Kidney glomerular epithelial cell (primary cell): ENCODE results near the gene CERS6.
A peak's percentile ranks its signal among the peaks of the same experiment; 100 is the strongest.
"Not testable (repeated sequence)": the region's sequence is repeated elsewhere in the genome, so short reads cannot be mapped to it uniquely, and the experiment has no call there.

Experiments used
- DNase-seq: peaks from one replicate; lab custom pipeline; 2025; lab: John Stamatoyannopoulos, UW

The CERS6 gene

DNA sequence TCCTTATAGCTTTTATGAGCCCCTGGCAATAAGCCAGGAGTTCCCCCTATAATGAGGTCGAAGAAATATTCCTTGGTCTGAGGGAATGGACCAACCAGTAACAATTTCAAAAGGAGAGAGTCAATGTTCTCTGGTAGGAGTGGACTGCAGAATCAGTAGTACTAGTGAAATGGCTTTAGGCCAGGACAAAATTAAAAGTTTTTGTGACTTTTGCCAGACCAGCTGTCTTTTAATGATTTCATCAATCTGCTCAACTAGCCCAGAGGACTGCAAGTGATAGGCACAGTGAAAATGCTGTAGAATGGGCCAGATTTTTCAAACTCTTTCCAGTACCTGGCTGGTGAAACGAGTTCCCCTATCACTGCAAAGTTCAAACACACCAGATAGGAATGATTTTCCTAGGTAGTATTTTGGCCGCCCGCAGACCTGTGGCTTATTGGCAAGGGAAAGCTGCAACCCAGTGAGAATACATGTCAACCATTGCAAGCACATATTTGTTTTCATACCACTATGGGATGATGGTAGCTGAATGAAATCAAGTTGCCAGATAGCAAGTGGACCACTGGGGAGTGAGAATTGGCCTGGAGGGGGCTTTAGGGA, 45.5 kb downstream of the CERS6 start:
- no peak for DNase-seq

DNA sequence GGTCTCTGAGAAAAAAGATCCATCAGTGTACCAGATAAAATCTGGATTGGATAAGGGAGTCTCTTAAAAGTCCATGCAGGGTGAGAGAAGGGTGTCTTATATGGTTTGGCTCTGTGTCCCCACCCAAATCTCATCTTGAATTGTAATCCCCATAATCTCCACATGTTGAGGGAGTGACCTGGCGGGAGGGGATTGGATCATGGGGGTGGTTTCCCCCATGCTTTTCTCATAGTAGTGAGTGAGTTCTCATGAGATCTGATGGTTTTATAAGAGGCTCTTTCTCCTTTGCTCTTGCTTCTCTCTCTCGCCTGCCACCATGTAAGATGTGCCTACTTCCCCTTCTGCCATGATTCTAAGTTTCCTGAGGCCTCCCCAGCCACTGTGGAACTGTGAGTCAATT, 46.8 kb downstream of the CERS6 start:
- DNase-seq: not testable (repeated sequence)

- DNase-seq: no peak
Observed at GRCh38 chr2:168503901-168504300, 47.8 kb downstream of the CERS6 start.

GRCh38 chr2:168504323-168504722, 48.3 kb downstream of the CERS6 start:
- DNase-seq: no peak

GRCh38 chr2:168510125-168510756, 54.2 kb downstream of the CERS6 start:
- no peak for DNase-seq

DNA sequence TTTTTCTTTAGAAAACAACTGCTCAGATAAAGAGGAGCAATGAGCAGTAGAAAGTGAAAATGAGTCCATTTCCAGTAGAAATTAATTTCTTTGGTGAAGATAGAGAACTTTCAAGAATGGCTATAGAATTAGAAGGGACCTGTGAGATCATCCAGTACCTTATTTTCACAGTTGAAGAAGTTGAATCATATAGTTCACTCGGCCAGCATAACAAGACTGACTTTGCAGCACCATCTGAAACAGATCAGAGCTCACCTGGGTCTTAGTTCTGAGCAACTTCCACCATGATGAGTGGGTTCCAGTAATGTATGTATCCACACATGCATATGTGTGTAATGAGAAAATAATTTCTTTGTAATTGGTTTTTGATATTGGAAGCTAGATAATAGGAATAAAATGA, 58.6 kb downstream of the CERS6 start:
- no peak for DNase-seq

GRCh38 chr2:168515502-168515901, 59.4 kb downstream of the CERS6 start:
- no peak for DNase-seq

- no peak for DNase-seq
Observed at GRCh38 chr2:168517816-168518215, 61.7 kb downstream of the CERS6 start.

GRCh38 chr2:168518555-168519066, 62.5 kb downstream of the CERS6 start:
- peak; percentile 41 for DNase-seq

DNA sequence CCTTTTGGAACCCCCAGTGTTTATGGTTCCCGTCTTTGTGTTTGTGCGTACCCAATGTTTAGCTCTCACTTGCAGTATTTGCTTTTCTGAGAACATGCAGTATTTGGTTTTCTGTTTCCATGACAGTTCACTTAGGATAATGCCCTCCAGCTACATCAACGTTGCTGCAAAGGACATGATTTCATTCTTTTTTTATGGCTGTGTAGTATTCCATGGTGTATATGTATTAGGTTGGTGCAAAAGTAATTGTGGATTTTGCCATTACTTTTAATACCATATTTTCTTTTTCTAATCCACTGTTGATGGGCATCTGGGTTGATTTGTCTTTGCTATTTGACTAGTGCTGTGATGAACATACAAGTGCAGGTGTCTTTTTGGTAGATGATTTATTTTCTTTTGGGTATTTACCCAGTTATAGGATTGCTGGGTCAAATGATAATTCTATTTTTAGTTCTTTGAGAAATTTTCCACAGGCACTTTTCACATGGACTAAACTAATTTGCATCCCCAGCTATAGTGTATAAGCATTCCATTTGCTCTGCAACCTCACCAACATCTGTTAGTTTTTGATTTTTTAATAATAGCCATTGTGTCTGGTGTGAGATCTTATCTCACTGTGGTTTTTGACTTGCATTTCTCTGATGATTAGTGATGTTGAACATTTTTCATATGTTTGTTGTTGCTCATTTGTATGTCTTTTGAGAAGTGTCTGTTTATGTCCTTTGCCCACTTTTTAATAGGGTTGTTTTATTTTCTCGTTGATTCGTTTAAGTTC, 63.6 kb downstream of the CERS6 start:
- no peak for DNase-seq

- no peak for DNase-seq
Observed at GRCh38 chr2:168521053-168521741, 65.1 kb downstream of the CERS6 start.

- no peak for DNase-seq
Observed at GRCh38 chr2:168522446-168522845, 66.4 kb downstream of the CERS6 start.

DNA sequence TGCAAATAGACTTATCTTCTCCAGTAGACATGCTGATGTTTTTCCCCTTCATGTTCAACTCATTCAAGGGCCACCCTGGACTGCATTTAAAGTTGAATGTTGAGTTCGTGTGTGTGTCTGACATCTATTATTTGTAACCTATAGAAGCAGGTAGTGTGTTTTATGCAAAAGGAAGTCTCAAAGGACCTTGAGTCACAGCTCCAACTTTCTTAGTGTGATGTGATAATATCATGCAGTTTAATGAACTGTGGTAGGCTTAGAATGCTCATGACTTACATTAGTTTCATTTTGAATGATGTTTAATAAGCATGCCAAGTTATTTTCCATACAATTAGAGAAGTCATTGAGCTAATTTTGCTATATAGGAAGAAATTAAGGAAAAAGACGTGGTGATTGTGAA, 67.9 kb downstream of the CERS6 start:
- no peak for DNase-seq

DNA sequence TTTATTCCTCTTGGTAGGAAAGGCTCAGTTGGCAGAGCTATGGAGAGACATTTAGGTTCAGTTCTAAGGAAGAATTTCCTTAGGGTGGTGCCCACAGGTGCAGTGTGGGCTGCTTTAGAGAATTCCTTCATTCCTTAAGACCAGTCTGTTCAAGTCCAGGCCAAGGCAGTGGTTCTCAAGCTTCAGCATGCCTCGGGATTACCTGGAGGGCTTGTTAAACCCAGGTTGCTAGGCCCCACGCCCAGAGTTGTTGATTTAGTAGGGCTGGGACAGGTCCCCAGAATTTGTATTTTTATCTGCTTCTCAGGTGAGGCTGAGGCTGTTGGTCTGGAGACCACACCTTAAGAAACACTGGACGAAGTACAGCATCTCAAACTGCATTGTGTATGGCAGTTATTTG, 68.9 kb downstream of the CERS6 start:
- DNase-seq: no peak

- no peak for DNase-seq
Observed at GRCh38 chr2:168525716-168526446, 69.8 kb downstream of the CERS6 start.

GRCh38 chr2:168526641-168527040, 70.6 kb downstream of the CERS6 start:
- no peak for DNase-seq

DNA sequence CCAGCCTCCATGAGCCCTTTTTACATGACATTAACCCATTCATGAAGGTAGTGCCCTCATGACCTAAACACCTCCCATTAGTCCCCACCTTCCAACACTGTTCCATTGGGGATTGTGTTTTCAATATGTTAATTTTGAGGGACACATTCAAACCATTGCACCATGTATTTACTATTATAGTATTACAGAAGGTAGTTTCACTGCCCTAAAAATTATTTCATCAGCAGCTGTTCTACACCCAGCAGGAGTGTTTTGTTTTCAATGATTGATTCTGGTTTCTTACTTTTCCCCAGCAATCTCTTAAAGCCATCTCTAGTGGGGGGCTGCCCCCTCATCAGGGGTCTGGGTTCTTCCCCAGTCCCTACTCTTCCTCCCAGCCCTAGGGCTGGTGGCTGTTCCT, 71.9 kb downstream of the CERS6 start:
- DNase-seq: no peak

- no peak for DNase-seq
Observed at GRCh38 chr2:168528469-168528868, 72.4 kb downstream of the CERS6 start.

GRCh38 chr2:168529054-168529833, 73.2 kb downstream of the CERS6 start:
- no peak for DNase-seq

- no peak for DNase-seq
Observed at GRCh38 chr2:168529900-168530561, 74.0 kb downstream of the CERS6 start.
